B cell (primary cell): ENCODE data around the gene CATSPER1. TPM values are rescaled to one million over a fixed set of nuclear protein-coding genes. Genes with fewer than 3 reads are reported as not detected.
A peak's percentile ranks its signal among the peaks of the same experiment; 100 is the strongest.

ENCODE experiments used
- ATAC-seq: fragments of 200-7000 bp; cut with Tn5 transposase; one replicate; pipeline ENCODE4 v1.10.0; 2021; ENCODE audit warnings: low read depth, mild to moderate bottlenecking, moderate number of reproducible peaks, moderate library complexity
- CTCF ChIA-PET: fragments of 350-600 bp; sonication (Branson Sonifier 250); formaldehyde crosslinking; loops from one replicate; lab custom pipeline; 2021; ENCODE audit warnings: antibody characterized with exemption, inconsistent platforms; lab: Charles Lee
- POLR2A ChIA-PET: fragments of 350-600 bp; sonication (Branson Sonifier 250); formaldehyde crosslinking; loops from one replicate; lab custom pipeline; 2021; ENCODE audit warnings: antibody characterized with exemption; lab: Charles Lee
- DNase-seq: peaks from one replicate; pipeline ENCODE4 v3.0.0; 2013
- H2AFZ ChIP-seq: 2 replicates; pipeline ENCODE4 v1.6.1; 2012; ENCODE audit warnings: mild to moderate bottlenecking, low read depth, low read length; ENCODE audit not compliant: insufficient read depth, poor library complexity, severe bottlenecking
- H3K27ac ChIP-seq, 2 donors: 1 replicate in 1 of 2; 2 replicates in 1 of 2; pipeline ENCODE4 v1.5.1; 2012 to 2013; ENCODE audit warnings: low read length in 2 of 2, mild to moderate bottlenecking in 2 of 2, moderate library complexity in 1 of 2
- H3K27me3 ChIP-seq, 4 experiments: fragments of 200-600 bp in 1 of 4; sonication (generic) in 1 of 4; replicated peaks in 1 of 4; 1 replicate in 2 of 4; 2 replicates in 2 of 4; pipeline versions ENCODE4 v1.6.1 to v1.7.0; 2013 to 2016; ENCODE audit warnings: low read length in 3 of 4, mild to moderate bottlenecking in 2 of 4, mixed read lengths in 1 of 4, moderate library complexity in 1 of 4; ENCODE audit not compliant: insufficient read depth in 4 of 4, control insufficient read depth in 3 of 4; ENCODE audit errors: control extremely low read depth in 1 of 4
- H3K36me3 ChIP-seq, 2 experiments: replicated peaks in 1 of 2; 1 replicate in 1 of 2; 2 replicates in 1 of 2; pipeline versions ENCODE4 v1.6.1 to v1.7.1; 2013; ENCODE audit warnings: low read length in 1 of 2; ENCODE audit not compliant: insufficient read depth in 2 of 2, control insufficient read depth in 1 of 2; ENCODE audit errors: control extremely low read depth in 1 of 2, extremely low read depth in 1 of 2
- H3K4me1 ChIP-seq, 2 donors: fragments of 200-600 bp in 1 of 2; sonication (generic) in 1 of 2; 1 replicate in 1 of 2; 2 replicates in 1 of 2; pipeline versions ENCODE4 v1.5.1 to v1.6.1; 2013 to 2017; ENCODE audit warnings: low read length in 2 of 2; ENCODE audit not compliant: control insufficient read depth in 2 of 2, insufficient read depth in 2 of 2
- H3K4me2 ChIP-seq: replicated peaks from 2 replicates; pipeline ENCODE3; 2012; ENCODE audit warnings: mild to moderate bottlenecking, low read depth, low read length; ENCODE audit not compliant: poor library complexity, severe bottlenecking
- H3K4me3 ChIP-seq, 5 experiments: fragments of 200-600 bp in 1 of 5; sonication (generic) in 1 of 5; 1 replicate in 3 of 5; 2 replicates in 2 of 5; pipeline versions ENCODE4 v1.5.1 to v1.7.0; 2011 to 2016; ENCODE audit warnings: low read length in 4 of 5, mild to moderate bottlenecking in 4 of 5, low read depth in 2 of 5, control low read depth in 1 of 5, moderate library complexity in 1 of 5; ENCODE audit not compliant: insufficient read depth in 1 of 5; ENCODE audit errors: control extremely low read depth in 1 of 5, extremely low read depth in 1 of 5
- H3K79me2 ChIP-seq: fragments of 200-600 bp; sonication (generic); one replicate; pipeline ENCODE4 v1.6.0; 2016; ENCODE audit warnings: low read length; ENCODE audit not compliant: control insufficient read depth, insufficient read depth
- H3K9ac ChIP-seq: fragments of 200-600 bp; sonication (generic); 2 replicates; pipeline ENCODE4 v1.6.1; 2017; ENCODE audit warnings: mild to moderate bottlenecking, low read length, moderate library complexity
- H3K9me3 ChIP-seq, 3 donors: one replicate each; pipeline versions ENCODE4 v1.6.1 to v1.7.1; 2013; ENCODE audit warnings: low read length in 2 of 3; ENCODE audit not compliant: control insufficient read depth in 2 of 3, insufficient read depth in 1 of 3; ENCODE audit errors: control extremely low read depth in 1 of 3
- H4K20me1 ChIP-seq: 2 replicates; pipeline ENCODE4 v1.6.0; 2012; ENCODE audit warnings: mild to moderate bottlenecking, low read length; ENCODE audit not compliant: insufficient read depth, control insufficient read depth, poor library complexity, severe bottlenecking
- H3K27ac Mint-ChIP-seq: one replicate; pipeline ENCODE4 v1.8.0; 2021; ENCODE audit warnings: mixed read lengths
- H3K27me3 Mint-ChIP-seq: one replicate; pipeline ENCODE4 v1.8.0; 2021; ENCODE audit warnings: mixed read lengths
- H3K4me1 Mint-ChIP-seq: one replicate; pipeline ENCODE4 v1.8.0; 2021; ENCODE audit warnings: mixed read lengths
- H3K4me3 Mint-ChIP-seq: one replicate; pipeline ENCODE4 v1.8.0; 2021; ENCODE audit warnings: mixed read lengths
- H3K9me3 Mint-ChIP-seq: one replicate; pipeline ENCODE4 v1.8.0; 2022; ENCODE audit warnings: mixed read lengths; ENCODE audit not compliant: insufficient read depth
- EZH2 ChIP-seq: IDR thresholded peaks from 2 replicates; pipeline ENCODE4 v1.6.1; 2012; ENCODE audit warnings: borderline replicate concordance, low read depth, mild to moderate bottlenecking, moderate library complexity, low read length; ENCODE audit not compliant: insufficient read depth, poor library complexity, severe bottlenecking
- WGBS: methylation state at CpG from one replicate; pipeline ENCODE4 v1.1.5; 2013; ENCODE audit warnings: missing lambda C conversion rate; ENCODE audit not compliant: insufficient coverage; 5-methylcytosine and 5-hydroxymethylcytosine counted together
- intact Hi-C: fragments of 100-400 bp; cut with micrococcal nuclease; formaldehyde crosslinking; loops from one replicate; pipeline ENCODE4 v1.10.0; 2022
- polyA plus RNA-seq: library from polyadenylated mRNA; depleted of rRNA; stranded (reverse); fragments of >200 nt; gene quantifications from 2 replicates; pipeline ENCODE4 v1.2.3, GENCODE V29; 2012
- total RNA-seq, 2 donors: library from RNA; stranded (reverse); fragments of 120-200 nt in 1 of 2; gene quantifications; 1 replicate in 1 of 2; 2 replicates in 1 of 2; pipeline versions ENCODE4 v1.2.3 to v1.2.4, GENCODE V29; 2013 to 2022
- TF ChIP-seq, protein P1 (sequence below): fragments of 200-600 bp; IDR thresholded peaks from one replicate; pipeline ENCODE4 v1.8.0; 2022; ENCODE audit warnings: antibody characterized with exemption, mild to moderate bottlenecking

Gene CATSPER1
- total and polyA plus RNA-seq, 2 donors (not counting 1 experiment from before 2014, with no cell fraction given): not detected

DNA sequence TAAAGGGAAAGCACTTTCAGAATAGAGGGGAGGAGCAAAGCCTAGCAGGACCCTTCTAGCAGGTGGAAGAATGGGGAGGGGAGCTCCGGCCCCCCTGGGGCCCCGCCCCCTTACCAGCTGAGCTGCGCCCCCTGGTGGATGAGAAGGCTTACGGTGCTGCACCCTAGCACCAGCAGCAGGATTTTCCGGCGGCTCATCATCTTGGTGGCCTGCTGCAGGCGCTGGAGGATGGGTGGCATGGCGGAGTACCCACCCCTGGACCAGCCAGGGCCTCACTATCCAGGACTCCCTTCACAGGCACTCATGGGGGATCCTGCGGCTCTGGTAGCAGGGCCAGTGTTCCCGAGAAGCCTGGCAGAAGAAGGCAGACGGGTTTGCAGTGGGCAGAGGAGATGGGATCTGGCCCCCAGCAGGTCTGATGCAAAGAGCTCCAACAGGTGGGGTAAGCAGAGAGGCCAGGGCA is 18.9 kb upstream of the CATSPER1 start:
- Histone ChIP-seq H4K20me1 (no peaks in the 10 kb centered on the region), H3K27ac (no peak overlapping the region), H3K4me3 (no peak overlapping the region), H3K9ac (no peak overlapping the region), H3K27me3 (peaks cover 0 to 35% (median 5%) of the 10 kb centered on the region in 4 experiments), H3K79me2 (peaks cover 17% of the 10 kb centered on the region), H3K9me3 (no peaks in the 10 kb centered on the region), H3K4me2 (peak overlapping the region; percentile 35), H3K36me3 (no peaks in the 10 kb centered on the region), H2AFZ (no peak overlapping the region), H3K4me1 (peaks cover 10 to 15% of the 10 kb centered on the region in 2 donors)
- DNase-seq (peak; percentile 88), ATAC-seq (peak; percentile 96)
- Mint-ChIP-seq H3K27ac (peak overlapping the region; percentile 7), H3K4me1 (peaks cover 16% of the 10 kb centered on the region), H3K9me3 (no peaks in the 10 kb centered on the region), H3K27me3 (peaks cover 12% of the 10 kb centered on the region), H3K4me3 (no peak overlapping the region)
- POLR2A ChIA-PET: interaction anchor here (0.6 kb wide), 1 partner anchor 11 kb away, joined by 8 read pairs; no protein-coding TSS in a partner anchor
- intact Hi-C loops: loop anchor here (2.0 kb wide), 1 partner anchor 42 kb away; the partner anchor contains the start of genes BANF1 and EIF1AD
- TF ChIP-seq, protein P1, sequence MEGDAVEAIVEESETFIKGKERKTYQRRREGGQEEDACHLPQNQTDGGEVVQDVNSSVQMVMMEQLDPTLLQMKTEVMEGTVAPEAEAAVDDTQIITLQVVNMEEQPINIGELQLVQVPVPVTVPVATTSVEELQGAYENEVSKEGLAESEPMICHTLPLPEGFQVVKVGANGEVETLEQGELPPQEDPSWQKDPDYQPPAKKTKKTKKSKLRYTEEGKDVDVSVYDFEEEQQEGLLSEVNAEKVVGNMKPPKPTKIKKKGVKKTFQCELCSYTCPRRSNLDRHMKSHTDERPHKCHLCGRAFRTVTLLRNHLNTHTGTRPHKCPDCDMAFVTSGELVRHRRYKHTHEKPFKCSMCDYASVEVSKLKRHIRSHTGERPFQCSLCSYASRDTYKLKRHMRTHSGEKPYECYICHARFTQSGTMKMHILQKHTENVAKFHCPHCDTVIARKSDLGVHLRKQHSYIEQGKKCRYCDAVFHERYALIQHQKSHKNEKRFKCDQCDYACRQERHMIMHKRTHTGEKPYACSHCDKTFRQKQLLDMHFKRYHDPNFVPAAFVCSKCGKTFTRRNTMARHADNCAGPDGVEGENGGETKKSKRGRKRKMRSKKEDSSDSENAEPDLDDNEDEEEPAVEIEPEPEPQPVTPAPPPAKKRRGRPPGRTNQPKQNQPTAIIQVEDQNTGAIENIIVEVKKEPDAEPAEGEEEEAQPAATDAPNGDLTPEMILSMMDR: peak; percentile 94
- TF ChIP-seq EZH2: no peak
- 23% methylated on average over 11 of the region's 11 CpGs for WGBS
- CTCF ChIA-PET: interaction anchor here (0.5 to 5.2 kb wide), 40 partner anchors 8 to 1692 kb away, joined by 3 to 35 read pairs (median 4); partner anchors contain the start of genes AP5B1, BANF1, CATSPER1 and FIBP

DNA sequence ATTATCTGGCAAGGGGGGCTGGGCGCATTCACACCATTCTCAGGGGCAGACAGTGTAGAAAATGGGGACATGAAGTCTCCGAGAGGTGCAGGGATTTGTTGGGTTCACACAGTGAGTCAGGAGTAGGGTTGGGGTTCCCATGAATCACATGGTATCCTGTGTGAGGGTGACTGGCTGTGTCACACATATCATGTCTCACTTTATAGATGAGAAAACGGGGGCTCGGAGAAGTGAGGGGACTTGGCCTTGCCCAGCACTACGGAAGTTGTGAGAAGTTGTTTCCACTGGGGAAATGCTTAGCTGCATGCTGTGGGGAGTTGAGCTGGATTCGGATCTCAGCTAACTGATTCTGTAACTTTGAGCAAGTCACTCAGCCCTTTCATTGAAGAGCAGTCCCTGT is 18.5 kb upstream of the CATSPER1 start:
- DNase-seq (no peak), ATAC-seq (no peak)
- Histone ChIP-seq H3K27me3 (peaks cover 0 to 34% (median 5%) of the 10 kb centered on the region in 4 experiments), H3K36me3 (no peaks in the 10 kb centered on the region), H3K27ac (no peak overlapping the region), H3K4me2 (peak overlapping the region; percentile 35), H4K20me1 (no peaks in the 10 kb centered on the region), H3K4me1 (peaks cover 10 to 15% of the 10 kb centered on the region in 2 donors), H2AFZ (no peak overlapping the region), H3K4me3 (no peak overlapping the region), H3K79me2 (peaks cover 13% of the 10 kb centered on the region), H3K9me3 (no peaks in the 10 kb centered on the region), H3K9ac (no peak overlapping the region)
- no peak overlapping the region for H3K4me3 Mint-ChIP-seq
- ChIA-PET CTCF (interaction anchor here (0.5 to 5.2 kb wide), 40 partner anchors 8 to 1691 kb away, joined by 3 to 35 read pairs (median 4); partner anchors contain the start of genes AP5B1, BANF1, CATSPER1 and FIBP), POLR2A (no interaction called here)
- 64% methylated on average over 5 of the region's 6 CpGs for WGBS
- peak overlapping the region; percentile 7 for H3K27ac Mint-ChIP-seq
- peaks cover 12% of the 10 kb centered on the region for H3K27me3 Mint-ChIP-seq
- no peak for TF ChIP-seq EZH2
- TF ChIP-seq, protein P1: no peak
- H3K9me3 Mint-ChIP-seq: no peaks in the 10 kb centered on the region
- H3K4me1 Mint-ChIP-seq: peaks cover 16% of the 10 kb centered on the region
- intact Hi-C loops: loop anchor here (2.0 kb wide), 1 partner anchor 42 kb away; the partner anchor contains the start of genes BANF1 and EIF1AD
